HG03196 (cell line): ENCODE measurements around the gene TTLL11.

Experiments
- ATAC-seq: cut with Tn5 transposase; IDR thresholded peaks from one replicate; pipeline ENCODE4 v1.9.1; 2021; ENCODE audit not compliant: unreplicated experiment

TTLL11 gene

DNA sequence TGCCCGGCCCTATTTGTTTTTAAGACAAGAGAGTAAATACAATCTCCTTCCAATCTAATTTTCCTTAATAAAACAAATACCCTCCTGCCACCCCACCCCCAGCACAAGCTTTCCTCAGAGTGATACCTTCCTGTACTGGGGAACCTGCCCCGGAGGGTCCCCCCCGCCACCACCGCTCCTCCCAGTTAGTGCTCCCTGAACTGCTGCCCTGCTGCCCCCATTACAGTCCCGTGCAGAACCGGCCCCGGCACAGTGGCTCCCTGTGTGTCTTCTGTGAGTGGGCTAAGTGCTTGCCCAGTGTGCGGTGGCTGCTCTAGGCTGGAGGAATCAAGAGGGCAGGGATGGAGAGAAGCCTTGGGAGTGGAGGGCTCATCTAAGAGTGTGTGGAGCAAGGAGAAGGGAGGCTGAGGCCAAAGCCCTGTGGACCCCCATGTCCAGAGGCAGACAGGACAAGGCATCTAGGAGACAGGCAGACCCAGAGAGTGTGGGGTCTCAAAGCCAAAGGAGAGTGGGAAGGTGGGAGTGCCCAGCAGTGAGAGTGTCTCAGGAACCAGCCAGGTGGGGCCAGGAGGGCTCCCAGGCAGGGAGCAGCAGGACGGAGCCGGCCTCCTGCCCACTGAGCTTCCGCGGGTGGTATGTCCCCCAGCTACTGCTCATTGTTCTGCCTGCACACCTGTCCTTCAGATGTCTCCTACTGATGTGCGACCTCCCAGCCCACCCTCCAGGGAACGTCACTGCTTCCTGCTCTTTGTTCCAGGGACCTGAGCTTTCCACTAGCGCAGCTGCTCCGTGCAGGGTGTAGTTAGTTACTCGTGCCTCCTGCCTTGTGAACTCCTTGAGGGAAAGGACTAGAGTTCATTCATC lies 312.7 kb downstream of the TTLL11 start:
- no peak for ATAC-seq

DNA sequence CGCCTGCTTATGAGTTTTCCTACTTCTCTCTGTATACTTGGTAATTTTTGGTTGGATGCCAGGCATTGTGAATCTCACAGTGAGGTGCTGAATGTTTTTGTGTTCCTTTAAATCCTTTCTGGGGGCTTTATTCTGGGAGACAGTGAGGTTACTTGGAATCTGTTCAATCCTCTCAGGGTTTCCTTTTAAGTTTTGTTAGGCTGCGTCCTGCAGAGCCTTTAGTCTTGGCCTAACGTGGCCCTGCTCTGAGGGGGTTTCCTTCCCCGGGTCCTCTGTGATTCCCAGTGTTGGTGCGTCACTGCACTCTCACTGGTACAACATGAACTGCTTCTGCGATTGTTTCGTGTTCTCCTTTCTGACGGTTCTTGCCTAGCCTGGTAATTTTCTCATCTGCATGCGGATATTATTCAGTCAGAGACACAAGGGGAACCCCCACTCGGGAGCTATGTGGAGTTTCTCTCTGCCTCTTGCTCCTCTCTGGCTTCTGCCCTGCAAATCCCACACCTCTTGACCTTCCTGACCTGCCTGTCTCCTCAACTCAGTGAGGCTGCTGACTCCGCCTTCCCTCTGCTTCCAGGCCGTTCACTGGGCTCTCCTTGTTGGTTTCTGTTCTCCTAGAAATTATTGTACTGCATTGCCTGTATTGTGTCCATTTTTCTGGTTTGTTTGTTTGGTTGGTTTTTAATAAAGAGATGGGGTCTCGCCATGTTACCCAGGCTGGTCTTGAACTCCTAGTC lies 313.6 kb downstream of the TTLL11 start:
- ATAC-seq = no peak

DNA sequence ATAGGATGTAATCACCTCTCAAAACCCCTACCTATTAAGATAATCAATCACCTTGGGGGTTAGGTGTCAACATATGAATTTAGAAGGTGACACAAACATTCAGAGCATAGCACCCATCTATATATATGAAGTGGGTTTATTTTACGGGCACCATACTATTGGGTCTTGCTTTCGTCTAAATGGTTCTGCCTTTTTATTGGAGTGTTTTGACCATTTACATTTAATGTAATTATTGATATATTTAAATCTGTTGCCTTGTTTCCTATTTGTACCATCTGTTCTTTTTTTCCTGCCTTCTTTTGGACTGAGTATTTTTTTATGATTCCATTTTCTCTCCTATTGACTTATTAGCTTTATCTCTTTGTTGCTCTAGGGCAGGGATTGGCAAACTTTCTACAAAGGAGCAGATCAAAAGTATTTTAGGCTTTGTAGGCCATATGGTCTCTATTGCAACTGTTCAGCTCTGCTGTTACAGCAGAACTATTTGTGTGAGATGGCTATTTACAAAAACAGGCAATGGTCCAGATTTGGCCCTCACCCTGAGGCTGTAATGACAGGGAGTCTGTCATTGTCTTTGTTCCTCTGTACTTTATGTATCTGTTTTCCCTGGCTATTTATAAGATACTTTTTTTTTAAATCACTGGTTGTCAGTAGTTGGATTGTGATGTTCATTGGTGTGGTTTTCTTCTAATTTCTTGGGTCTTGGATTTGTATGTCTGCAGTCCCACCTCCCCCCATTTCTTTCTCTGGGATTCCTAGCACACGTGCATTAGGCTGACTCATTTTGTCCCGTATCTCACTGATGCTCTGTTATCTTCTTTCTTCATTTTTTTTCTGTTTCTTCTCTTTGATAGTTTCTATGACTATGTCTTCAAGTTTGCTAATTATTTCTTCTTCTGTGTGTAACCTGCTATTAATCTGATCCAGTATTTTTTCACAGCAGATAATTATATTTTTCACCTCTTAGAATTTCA lies 314.6 kb downstream of the TTLL11 start:
- no peak for ATAC-seq

DNA sequence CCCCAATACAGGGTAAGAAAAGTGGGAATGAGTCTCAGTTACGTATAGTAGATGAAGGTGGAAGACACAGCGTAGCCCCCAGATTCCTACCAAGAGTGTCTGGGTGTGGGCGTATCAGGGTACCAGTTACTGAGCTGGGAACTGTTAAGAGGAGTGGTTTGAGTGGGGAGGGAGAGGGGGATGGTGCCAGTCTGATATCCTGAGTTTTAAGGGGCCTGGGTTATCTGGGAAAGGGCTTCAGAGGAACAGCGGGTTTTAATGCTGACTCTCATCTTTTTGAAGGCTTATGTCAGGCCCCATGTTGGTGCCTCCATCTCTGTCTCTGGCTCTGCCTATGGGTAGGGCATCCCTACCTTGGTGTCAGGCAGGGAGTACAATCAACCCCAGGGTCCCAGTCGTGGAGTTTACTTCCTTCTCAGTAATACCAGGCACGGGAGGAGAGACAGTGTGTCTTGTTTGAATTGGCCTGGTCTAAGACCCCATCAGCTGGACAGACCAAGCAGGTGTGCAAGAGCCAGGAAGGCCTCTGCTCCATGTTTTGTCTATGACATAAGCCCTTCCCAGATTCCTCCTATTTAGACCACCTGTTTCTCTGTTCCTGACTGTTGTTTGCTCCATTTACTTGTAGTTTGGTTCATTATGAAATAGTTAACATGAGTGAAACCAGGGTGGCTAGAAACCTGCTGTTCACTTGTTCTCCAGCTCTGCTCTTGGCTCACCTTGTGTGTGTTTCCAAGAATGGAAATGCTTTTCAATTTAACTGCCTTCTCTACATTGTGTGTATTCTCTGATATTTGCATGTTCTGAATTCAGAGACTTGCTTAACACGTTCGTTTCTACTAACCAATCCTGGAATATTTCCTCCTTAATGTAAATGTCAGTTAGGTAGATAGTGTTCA lies 316.1 kb downstream of the TTLL11 start:
- ATAC-seq = no peak

DNA sequence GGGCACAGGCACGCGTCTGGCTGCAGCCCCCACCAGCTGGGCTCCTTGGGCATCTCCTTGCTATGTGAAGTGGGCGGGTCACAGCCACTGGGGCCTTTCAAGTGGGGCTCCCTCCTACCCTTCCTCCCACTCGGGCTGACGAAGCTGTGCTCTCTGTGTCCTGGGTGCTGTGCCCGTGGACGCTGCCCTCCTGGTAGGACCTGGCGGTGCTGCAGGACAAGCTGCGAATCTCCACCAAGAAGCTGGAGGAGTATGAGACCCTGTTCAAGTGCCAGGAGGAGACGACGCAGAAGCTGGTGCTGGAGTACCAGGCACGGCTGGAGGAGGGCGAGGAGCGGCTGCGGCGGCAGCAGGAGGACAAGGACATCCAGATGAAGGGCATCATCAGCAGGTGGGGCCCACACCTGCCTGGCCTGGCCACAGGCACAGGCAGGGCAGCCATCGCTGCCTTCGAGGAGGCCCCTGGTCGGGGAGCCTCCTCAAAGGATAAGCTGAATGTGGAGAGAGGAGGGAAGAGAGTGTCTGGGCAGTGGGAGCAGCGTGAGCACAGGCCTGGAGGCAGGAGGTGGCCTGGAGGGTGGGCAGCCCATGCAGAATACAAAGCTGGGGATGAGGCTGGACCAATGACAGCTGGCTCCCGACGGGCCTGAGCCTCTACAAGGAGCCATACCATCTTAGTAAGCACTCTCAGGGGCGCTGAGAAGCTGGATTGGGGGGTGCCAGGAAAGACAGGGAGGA lies 316.9 kb downstream of the TTLL11 start:
- no peak for ATAC-seq

DNA sequence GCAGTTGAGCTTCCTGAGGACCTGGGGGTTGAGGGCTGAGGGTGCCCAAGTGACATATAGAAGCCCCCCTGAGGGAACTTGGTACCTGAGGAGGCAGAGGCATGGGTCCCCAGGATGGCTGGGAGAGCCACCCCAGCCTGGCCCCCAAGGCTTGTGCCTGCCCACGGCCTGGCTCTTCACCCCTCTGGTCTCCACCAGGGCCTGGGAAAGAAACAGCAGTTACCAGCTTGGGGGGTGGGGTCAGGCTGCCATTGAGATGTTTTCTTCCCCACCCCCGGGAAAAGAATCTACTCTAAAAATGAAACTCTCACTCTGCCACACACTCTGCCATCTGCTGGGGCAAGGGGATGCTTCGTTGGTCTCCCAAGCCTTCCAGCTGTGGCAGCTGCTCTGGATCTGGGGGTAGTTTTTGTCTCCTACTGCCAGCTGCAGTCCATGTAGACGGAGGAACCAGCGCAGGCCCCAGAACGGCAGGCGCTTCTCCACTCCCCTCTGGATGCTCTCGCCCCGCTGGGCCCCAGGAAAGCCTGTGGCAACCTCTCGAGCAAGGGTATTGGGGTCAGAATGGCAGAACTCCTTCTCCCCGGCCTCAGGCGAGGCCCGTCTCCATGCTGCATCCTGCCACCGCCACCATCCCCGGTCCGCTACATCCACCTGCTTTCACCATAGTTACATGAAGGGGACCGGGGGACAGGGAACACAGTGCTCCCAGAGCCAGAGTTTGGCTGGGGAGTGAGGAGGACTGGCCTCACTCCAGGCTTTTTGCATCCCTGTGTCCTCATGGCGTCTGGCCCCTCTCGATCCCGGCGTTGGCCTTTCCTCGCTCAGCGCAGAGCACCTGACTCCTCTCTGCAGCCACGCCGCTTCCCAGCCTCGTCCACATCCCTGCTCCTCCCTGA lies 318.1 kb downstream of the TTLL11 start:
- ATAC-seq = no peak

DNA sequence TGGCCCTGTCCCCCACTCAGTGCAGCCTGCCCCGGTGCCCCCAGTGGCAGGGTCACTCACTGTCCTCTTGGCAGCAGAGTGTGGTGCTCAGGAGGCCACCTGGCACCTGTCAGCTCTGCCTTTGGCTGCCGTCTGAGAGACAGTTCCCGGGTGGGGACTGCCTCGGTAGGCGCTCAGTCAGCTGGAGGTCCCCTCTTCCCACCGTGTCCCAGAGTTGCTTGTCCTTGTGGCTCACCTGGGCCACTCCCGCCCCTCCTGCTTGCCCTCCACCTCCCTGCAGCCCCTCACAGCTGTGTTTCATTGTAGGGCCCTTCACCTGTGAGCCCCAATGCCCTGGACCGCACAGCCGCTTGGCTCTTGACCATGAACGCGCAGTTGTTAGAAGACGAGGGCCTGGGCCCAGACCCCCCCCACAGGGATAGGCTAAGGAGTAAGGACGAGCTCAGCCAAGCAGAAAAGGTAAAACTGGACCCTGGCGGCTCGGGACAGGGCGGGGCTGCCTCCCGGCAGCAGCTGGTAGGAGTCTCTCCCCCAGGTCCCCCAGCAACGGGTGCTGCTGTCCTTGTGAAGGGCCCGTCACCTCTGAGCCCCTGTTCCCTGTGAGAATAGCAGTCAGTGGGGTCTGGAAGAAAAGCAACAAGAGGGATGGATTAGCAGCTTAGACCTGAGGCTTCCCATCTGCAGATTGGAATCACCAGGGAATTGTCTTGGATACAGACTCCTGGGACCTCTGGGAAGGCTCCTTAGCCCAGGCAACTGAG lies 319.0 kb downstream of the TTLL11 start:
- ATAC-seq = no peak

DNA sequence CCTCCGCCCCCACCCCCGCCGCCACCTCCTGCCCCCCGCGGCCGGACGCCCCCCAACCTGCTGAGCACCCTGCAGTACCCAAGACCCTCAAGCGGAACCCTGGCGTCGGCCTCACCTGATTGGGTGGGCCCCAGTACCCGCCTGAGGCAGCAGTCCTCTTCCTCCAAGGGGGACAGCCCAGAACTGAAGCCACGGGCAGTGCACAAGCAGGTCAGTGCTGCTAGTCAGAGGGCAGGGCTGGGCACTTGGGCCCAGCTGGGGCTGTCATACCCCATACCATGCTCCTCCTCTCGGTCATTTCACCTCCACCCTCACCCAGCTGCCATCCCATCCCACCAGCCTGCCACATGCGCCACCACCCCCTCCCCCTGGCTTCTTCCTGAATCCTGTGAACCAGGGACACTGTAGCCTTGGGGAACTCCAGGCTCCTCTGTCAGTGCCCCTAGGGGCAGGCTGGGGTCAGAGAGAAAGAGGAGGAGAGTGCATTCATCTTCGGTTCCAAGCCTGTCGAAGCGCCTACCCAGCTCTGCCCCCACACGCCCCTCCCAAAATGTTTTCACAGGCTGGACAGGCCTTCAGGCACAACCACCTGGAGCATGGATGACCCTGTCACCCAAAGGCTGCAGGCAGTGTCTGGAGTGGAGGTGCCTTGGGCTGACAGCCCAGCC lies 319.7 kb downstream of the TTLL11 start:
- no peak for ATAC-seq

DNA sequence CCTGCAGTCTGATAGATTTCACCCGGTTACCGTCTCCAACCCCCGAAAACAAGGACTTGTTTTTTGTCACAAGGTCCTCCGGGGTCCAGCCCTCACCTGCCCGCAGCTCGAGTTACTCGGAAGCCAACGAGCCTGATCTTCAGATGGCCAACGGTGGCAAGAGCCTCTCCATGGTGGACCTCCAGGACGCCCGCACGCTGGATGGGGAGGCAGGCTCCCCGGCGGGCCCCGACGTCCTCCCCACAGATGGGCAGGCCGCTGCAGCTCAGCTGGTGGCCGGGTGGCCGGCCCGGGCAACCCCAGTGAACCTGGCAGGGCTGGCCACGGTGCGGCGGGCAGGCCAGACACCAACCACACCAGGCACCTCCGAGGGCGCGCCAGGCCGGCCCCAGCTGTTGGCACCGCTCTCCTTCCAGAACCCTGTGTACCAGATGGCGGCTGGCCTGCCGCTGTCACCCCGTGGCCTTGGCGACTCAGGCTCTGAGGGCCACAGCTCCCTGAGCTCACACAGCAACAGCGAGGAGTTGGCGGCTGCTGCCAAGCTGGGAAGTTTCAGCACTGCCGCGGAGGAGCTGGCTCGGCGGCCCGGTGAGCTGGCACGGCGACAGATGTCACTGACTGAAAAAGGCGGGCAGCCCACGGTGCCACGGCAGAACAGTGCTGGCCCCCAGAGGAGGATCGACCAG lies 320.4 kb downstream of the TTLL11 start:
- ATAC-seq = no peak
